GM19468 (cell line): ENCODE data around the gene RANBP17.

ENCODE experiments used
- ATAC-seq: cut with Tn5 transposase; IDR thresholded peaks from one replicate; pipeline ENCODE4 v1.9.1; 2021; ENCODE audit warnings: mild to moderate bottlenecking, moderate library complexity, moderate number of reproducible peaks; ENCODE audit not compliant: unreplicated experiment; ENCODE audit errors: extremely low read depth

Gene RANBP17

GRCh38 chr5:171310212-171310818 lies 448.5 kb downstream of the RANBP17 start:
- ATAC-seq = no peak

- ATAC-seq = no peak
Measured at GRCh38 chr5:171310819-171311321, 449.1 kb downstream of the RANBP17 start.

- ATAC-seq = no peak
Measured at GRCh38 chr5:171311322-171312077, 449.7 kb downstream of the RANBP17 start.

GRCh38 chr5:171312129-171312974 lies 450.5 kb downstream of the RANBP17 start:
- ATAC-seq = no peak

- no peak for ATAC-seq
Measured at GRCh38 chr5:171313481-171314206, 451.8 kb downstream of the RANBP17 start.

GRCh38 chr5:171314728-171315385 lies 453.0 kb downstream of the RANBP17 start:
- no peak for ATAC-seq

GRCh38 chr5:171315386-171315891 lies 453.6 kb downstream of the RANBP17 start:
- no peak for ATAC-seq

- ATAC-seq = no peak
Measured at GRCh38 chr5:171315925-171316257, 454.1 kb downstream of the RANBP17 start.

- no peak for ATAC-seq
Measured at GRCh38 chr5:171316258-171317121, 454.7 kb downstream of the RANBP17 start.

GRCh38 chr5:171317230-171317629 lies 455.4 kb downstream of the RANBP17 start:
- no peak for ATAC-seq

- no peak for ATAC-seq
Measured at GRCh38 chr5:171318026-171318425, 456.2 kb downstream of the RANBP17 start.

- no peak for ATAC-seq
Measured at GRCh38 chr5:171321447-171321846, 459.6 kb downstream of the RANBP17 start.

GRCh38 chr5:171322527-171322926 lies 460.7 kb downstream of the RANBP17 start:
- ATAC-seq = no peak

GRCh38 chr5:171323007-171323406 lies 461.2 kb downstream of the RANBP17 start:
- ATAC-seq = no peak

- ATAC-seq = no peak
Measured at GRCh38 chr5:171323806-171324632, 462.2 kb downstream of the RANBP17 start.

GRCh38 chr5:171330021-171330420 lies 468.2 kb downstream of the RANBP17 start:
- ATAC-seq = no peak

- ATAC-seq = no peak
Measured at GRCh38 chr5:171335616-171336015, 473.8 kb downstream of the RANBP17 start.
